Measurements from ENCODE around the gene KTN1. TPM values are rescaled to one million over a fixed set of nuclear protein-coding genes. Genes with fewer than 3 reads are reported as not detected.

KTN1 gene
- total RNA-seq, 1 donor from 2014 or later, result 191 TPM

GRCh38 chr14:55645845-55646832 is 66.1 kb downstream of the KTN1 start:
- peaks cover 28% of the 10 kb centered on the region for H3K36me3 ChIP-seq
- no peak overlapping the region for H3K4me2 ChIP-seq
- Mint-ChIP-seq H3K27me3 (ENCODE audit: insufficient read depth, low read depth) (no peaks in the 10 kb centered on the region), H3K27ac (no peak overlapping the region), H3K36me3 (peaks cover 17% of the 10 kb centered on the region), H3K9me3 (no peaks in the 10 kb centered on the region), H3K4me3 (no peak overlapping the region), H3K4me1 (no peaks in the 10 kb centered on the region)
- no peak overlapping the region for H3K4me3 ChIP-seq
- H3K27ac ChIP-seq, result no peak overlapping the region
- H3F3A ChIP-seq (ENCODE audit: low read depth), result peaks cover 2% of the 10 kb centered on the region
- DNase-seq (ENCODE audit: low spot score), result no peak
- no peaks in the 10 kb centered on the region for H3K79me2 ChIP-seq (ENCODE audit: low read depth)
- H3K4me1 ChIP-seq, result no peaks in the 10 kb centered on the region
- no peak overlapping the region for H3K9ac ChIP-seq
- H2AFZ ChIP-seq (replicated peaks), result no peak overlapping the region
- H3K27me3 ChIP-seq, result no peaks in the 10 kb centered on the region
- no peaks in the 10 kb centered on the region for H4K20me1 ChIP-seq (ENCODE audit: low read depth)
- TF ChIP-seq CTCF (IDR thresholded peaks at IDR 0.05) (no peak), EZH2 (IDR thresholded peaks at IDR 0.05) (no peak), EZH2phosphoT487 (IDR thresholded peaks at IDR 0.05) (no peak)
- H3K9me3 ChIP-seq (ENCODE audit: low read depth), result no peaks in the 10 kb centered on the region

- no peaks in the 10 kb centered on the region for H3K9me3 Mint-ChIP-seq
- Histone ChIP-seq H3K79me2 (ENCODE audit: low read depth) (no peaks in the 10 kb centered on the region), H3F3A (ENCODE audit: low read depth) (no peaks in the 10 kb centered on the region), H2AFZ (replicated peaks) (no peak overlapping the region), H3K9ac (no peak overlapping the region), H3K27ac (no peak overlapping the region), H3K4me1 (no peaks in the 10 kb centered on the region), H3K36me3 (peaks cover 24% of the 10 kb centered on the region), H3K27me3 (no peaks in the 10 kb centered on the region), H3K9me3 (ENCODE audit: low read depth) (no peaks in the 10 kb centered on the region), H3K4me2 (no peak overlapping the region), H3K4me3 (no peak overlapping the region), H4K20me1 (ENCODE audit: low read depth) (no peaks in the 10 kb centered on the region)
- no peaks in the 10 kb centered on the region for H3K4me1 Mint-ChIP-seq
- H3K4me3 Mint-ChIP-seq, result no peak overlapping the region
- H3K27me3 Mint-ChIP-seq (ENCODE audit: insufficient read depth, low read depth), result no peaks in the 10 kb centered on the region
- no peak for DNase-seq (ENCODE audit: low spot score)
- no peak overlapping the region for H3K27ac Mint-ChIP-seq
- TF ChIP-seq EZH2 (IDR thresholded peaks at IDR 0.05) (no peak), EZH2phosphoT487 (IDR thresholded peaks at IDR 0.05) (no peak)
- H3K36me3 Mint-ChIP-seq, result peaks cover 22% of the 10 kb centered on the region
Observed at GRCh38 chr14:55650992-55651391, 71.0 kb downstream of the KTN1 start.

- H2AFZ ChIP-seq (replicated peaks), result no peak overlapping the region
- no peaks in the 10 kb centered on the region for H3K79me2 ChIP-seq (ENCODE audit: low read depth)
- no peaks in the 10 kb centered on the region for H3K4me1 ChIP-seq
- Mint-ChIP-seq H3K27ac (no peak overlapping the region), H3K4me1 (no peaks in the 10 kb centered on the region), H3K27me3 (ENCODE audit: insufficient read depth, low read depth) (no peaks in the 10 kb centered on the region), H3K4me3 (no peak overlapping the region), H3K9me3 (no peaks in the 10 kb centered on the region), H3K36me3 (peaks cover 24% of the 10 kb centered on the region)
- no peak overlapping the region for H3K27ac ChIP-seq
- no peaks in the 10 kb centered on the region for H3K9me3 ChIP-seq (ENCODE audit: low read depth)
- H3K27me3 ChIP-seq, result no peaks in the 10 kb centered on the region
- H3K4me2 ChIP-seq, result no peak overlapping the region
- H4K20me1 ChIP-seq (ENCODE audit: low read depth), result no peaks in the 10 kb centered on the region
- peaks cover 31% of the 10 kb centered on the region for H3K36me3 ChIP-seq
- no peak overlapping the region for H3K9ac ChIP-seq
- DNase-seq (ENCODE audit: low spot score), result no peak
- no peaks in the 10 kb centered on the region for H3F3A ChIP-seq (ENCODE audit: low read depth)
- no peak overlapping the region for H3K4me3 ChIP-seq
- no peak for TF ChIP-seq EZH2phosphoT487 (IDR thresholded peaks at IDR 0.05)
Observed at GRCh38 chr14:55654243-55654642, 74.2 kb downstream of the KTN1 start.

GRCh38 chr14:55661029-55661428 is 81.0 kb downstream of the KTN1 start:
- Histone ChIP-seq H3K9ac (no peak overlapping the region), H3K27ac (no peak overlapping the region), H3K79me2 (ENCODE audit: low read depth) (no peaks in the 10 kb centered on the region), H3K4me1 (no peaks in the 10 kb centered on the region), H3K9me3 (ENCODE audit: low read depth) (no peaks in the 10 kb centered on the region), H2AFZ (replicated peaks) (no peak overlapping the region), H4K20me1 (ENCODE audit: low read depth) (no peaks in the 10 kb centered on the region), H3K27me3 (no peaks in the 10 kb centered on the region), H3F3A (ENCODE audit: low read depth) (no peaks in the 10 kb centered on the region), H3K4me3 (no peak overlapping the region), H3K36me3 (peaks cover 26% of the 10 kb centered on the region), H3K4me2 (no peak overlapping the region)
- no peak for DNase-seq (ENCODE audit: low spot score)
- Mint-ChIP-seq H3K9me3 (no peaks in the 10 kb centered on the region), H3K36me3 (peaks cover 24% of the 10 kb centered on the region), H3K27ac (no peak overlapping the region), H3K27me3 (ENCODE audit: insufficient read depth, low read depth) (no peaks in the 10 kb centered on the region), H3K4me3 (no peak overlapping the region), H3K4me1 (no peaks in the 10 kb centered on the region)
- TF ChIP-seq EZH2 (IDR thresholded peaks at IDR 0.05), result no peak
- TF ChIP-seq CTCF (IDR thresholded peaks at IDR 0.05), result no peak
- no peak for TF ChIP-seq EZH2phosphoT487 (IDR thresholded peaks at IDR 0.05)

All from neural progenitor cell (in vitro differentiated cells).